Left renal pelvis (tissue), 4 donors: ENCODE measurements around the gene GINS1. TPM values are rescaled to one million over a fixed set of nuclear protein-coding genes. Genes with fewer than 3 reads are reported as not detected.

ENCODE experiments used
- DNase-seq, 4 donors: peaks; one replicate each; pipeline ENCODE4 v3.0.0-alpha.2; 2013; ENCODE audit warnings: low read depth in 4 of 4, low spot score in 3 of 4
- polyA plus RNA-seq, 4 donors: library from polyadenylated mRNA; unstranded; fragments of 120-200 nt; gene quantifications; one replicate each; pipeline ENCODE4 v1.2.1, GENCODE V29; 2013; ENCODE audit not compliant: insufficient read length in 4 of 4

Gene GINS1
- polyA plus RNA-seq, 4 donors: 11.6 to 21.4 (median 19.7) TPM

GRCh38 chr20:25490656-25491445 lies 83.4 kb downstream of the GINS1 start:
- DNase-seq: no peak

- no peak for DNase-seq
These were observed 84.1 kb downstream of the GINS1 start for GRCh38 chr20:25491446-25492038.

DNA sequence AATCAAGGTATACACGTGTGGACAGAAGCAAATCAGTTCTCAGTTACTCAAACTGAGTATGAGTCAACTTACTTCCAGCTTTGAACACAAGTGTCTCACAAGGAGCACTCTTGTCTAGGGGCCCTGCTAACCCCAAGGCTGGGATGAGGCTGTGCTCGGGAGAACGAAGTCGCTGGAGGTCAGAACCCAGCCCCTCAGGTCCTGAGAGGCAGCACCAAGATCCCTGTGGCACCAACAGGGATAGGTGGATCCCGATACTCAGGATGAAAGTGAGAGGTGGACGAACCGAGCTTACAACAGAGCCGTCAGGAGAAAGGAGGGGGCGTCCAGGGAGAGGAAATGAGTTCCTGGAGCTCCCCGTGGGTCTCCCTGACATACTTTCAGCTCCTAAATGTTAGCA lies 85.7 kb downstream of the GINS1 start:
- no peak for DNase-seq

DNA sequence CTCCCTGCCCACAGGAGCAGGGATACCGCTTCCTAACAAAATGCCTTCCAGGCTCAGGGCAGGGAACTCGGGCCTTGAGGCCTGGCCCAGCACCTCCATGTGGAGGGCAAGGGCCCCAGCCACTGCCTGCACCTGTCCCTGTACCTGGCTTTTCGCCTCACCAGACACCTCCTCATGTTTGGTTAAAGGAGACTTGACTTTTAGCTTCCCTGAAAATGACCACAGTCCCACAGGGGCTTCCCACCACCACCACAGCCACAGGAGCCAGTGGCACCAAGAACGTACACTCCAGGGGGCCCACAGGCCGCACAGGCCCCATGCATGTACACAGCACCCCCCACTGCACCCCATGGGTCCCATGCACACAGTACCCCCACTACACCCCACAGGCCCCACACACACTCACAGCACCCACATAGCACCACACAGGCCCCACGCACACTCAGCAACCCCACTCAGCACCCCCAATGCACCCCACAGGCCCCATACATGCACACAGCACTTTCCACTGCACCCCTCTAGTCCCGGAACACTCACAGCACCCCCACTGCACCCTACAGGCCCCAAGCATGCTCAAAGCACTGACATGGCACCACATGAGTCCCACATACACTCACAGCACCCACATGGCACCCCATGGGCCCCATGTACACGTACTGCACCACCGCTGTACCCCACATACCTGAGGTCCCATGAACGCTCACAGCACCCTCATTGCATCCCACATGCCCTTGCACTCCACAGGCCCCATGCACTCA lies 86.5 kb downstream of the GINS1 start:
- DNase-seq: no peak

GRCh38 chr20:25494506-25495188 lies 87.2 kb downstream of the GINS1 start:
- DNase-seq: no peak

DNA sequence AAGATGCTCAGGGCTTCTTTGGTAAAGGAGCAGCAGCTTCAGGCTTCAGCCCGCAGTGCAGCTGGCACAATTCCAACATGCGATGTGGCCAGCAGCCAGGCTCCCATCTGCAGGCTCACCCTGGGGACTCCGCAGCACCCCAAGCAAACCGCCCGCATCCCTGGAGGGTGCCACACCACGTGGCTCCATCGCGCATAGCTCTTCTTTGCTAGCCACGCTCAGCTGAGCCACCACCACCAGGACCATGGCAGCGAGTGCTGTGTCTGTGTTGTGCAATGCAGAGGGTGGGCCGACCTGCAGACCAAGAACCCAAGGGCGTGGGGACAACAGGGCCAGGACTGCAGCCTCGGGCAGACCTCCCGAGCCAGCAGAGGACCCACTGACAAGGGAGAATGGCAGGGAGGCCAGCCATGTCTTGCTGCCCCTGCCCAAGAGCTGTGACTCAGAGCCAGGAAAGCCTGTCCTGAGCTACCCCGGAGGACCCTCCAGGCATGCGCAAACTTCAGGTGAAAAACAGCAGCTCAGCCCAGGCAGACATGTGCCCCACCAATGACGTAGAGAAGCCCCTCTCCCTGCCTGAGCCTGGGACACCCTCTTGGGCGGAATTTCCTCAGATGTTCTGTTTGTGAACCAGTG lies 87.8 kb downstream of the GINS1 start:
- DNase-seq: no peak

- no peak for DNase-seq
These were observed 88.9 kb downstream of the GINS1 start for GRCh38 chr20:25496165-25496967.

- DNase-seq: no peak
These were observed 89.5 kb downstream of the GINS1 start for GRCh38 chr20:25496968-25497401.

DNA sequence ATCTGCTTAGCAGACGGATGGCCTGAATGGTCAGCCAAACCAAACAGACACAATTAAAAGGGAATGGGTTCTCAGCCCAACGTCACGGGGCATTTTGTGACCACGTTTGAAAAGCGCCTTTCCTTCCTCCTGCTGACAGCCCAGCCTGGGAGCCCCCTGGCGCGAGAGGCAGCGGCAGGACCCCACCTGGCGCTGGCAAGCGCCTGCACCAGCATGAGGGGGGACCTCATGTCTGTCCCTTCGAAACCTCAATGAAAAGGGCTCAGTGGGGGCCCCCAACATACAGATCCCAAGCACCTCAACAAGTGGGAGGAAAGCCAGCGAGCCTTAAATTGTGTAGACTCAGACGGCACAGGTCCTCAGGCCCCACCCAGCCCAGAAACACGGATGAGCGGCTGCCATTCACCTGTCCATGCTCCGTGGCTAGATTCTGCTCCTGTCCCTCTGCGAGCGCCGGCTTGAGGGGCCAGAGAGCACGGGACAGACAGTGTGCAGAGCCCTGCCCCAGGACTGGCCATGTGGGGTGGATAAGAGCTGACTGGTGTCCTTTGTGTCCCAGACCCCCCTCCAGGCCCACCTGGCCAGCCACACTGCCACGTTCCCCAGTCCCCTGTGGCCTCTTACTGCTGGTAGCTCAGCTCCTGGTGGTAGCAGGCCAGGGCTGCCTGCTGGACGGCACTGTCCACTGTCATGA lies 90.3 kb downstream of the GINS1 start:
- no peak for DNase-seq

Other genes with a start within 250 kb of the GINS1 start
- 10 to 100 TPM; 28.0 to 49.2 (median 40.4) TPM for gene ENTPD6, start 212.0 kb upstream of the GINS1 start, polyA plus RNA-seq
- gene PYGB, start 159.6 kb upstream of the GINS1 start, polyA plus RNA-seq: 10 to 100 TPM; 29.9 to 50.3 (median 41.2) TPM
- gene ABHD12, start 16.8 kb upstream of the GINS1 start, polyA plus RNA-seq: 10 to 100 TPM; 38.7 to 62.1 (median 56.5) TPM
- 10 to 100 TPM; 30.1 to 53.6 (median 44.1) TPM for gene NINL, start 177.9 kb downstream of the GINS1 start, polyA plus RNA-seq
- gene NANP, start 216.3 kb downstream of the GINS1 start, polyA plus RNA-seq: 1 to 10 TPM; 5.2 to 7.4 (median 5.9) TPM